Dermis microvascular lymphatic vessel endothelial cell (primary cell): ENCODE data around the gene MTCH2. TPM values are rescaled to one million over a fixed set of nuclear protein-coding genes. Genes with fewer than 3 reads are reported as not detected.
"Not testable (repeated sequence)": the region's sequence is repeated elsewhere in the genome, so short reads cannot be mapped to it uniquely, and the experiment has no call there.

ENCODE experiments used
- DNase-seq, 2 donors: peaks; one replicate each; pipeline versions ENCODE4 v3.0.0 to v3.0.0-alpha.2; 2010; ENCODE audit warnings: low read depth in 2 of 2
- total RNA-seq: library from RNA; depleted of rRNA; stranded (reverse); fragments of >200 nt; gene quantifications from 2 replicates; pipeline ENCODE4 v1.2.1, GENCODE V29; 2014

The MTCH2 gene
- total RNA-seq = 85.2 and 106 TPM in 2 replicates

DNA sequence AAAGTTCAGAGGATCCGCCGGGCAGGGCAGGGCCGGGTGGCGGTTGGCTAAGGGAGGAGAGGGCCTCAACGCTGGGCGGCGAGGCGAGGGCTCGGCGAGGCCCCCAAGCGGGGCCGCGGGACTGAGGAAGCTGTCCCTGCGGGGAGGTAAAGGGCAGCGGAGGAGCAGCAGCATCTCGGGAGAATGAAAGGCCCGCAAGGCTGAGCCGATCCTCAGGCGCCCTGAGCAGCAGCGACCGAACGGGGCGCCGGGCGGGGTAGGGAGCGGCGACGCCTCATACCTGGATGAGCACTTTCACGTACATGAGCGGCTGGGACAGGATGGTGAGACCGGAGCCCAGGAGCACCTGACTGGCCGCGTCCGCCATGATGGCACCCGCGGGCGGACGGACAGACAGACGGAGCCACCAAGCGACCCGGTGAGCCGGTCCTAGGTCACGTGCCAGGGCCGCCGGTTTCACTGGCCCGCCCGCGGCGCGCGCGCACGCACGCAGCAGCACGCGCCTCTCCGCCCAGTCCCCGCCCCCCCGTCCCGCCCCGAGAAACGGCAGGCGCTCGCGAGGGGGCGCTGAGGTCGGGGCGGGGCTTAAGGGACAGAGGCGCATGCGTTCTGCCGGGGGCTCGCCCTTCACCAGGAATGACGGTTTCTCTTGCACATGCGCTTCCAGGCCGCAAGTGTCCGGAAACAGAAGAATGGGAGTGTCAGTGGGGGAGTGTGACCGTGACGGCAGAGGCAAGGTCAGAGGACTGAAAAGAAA, at the start of gene MTCH2:
Gene MTCH2, minus strand, starts transcription at position 461 of the 757 bp plus-strand sequence. Its CDS starts 94 bp downstream, at position 367.
- DNase-seq = peak; percentile 94 to 98

DNA sequence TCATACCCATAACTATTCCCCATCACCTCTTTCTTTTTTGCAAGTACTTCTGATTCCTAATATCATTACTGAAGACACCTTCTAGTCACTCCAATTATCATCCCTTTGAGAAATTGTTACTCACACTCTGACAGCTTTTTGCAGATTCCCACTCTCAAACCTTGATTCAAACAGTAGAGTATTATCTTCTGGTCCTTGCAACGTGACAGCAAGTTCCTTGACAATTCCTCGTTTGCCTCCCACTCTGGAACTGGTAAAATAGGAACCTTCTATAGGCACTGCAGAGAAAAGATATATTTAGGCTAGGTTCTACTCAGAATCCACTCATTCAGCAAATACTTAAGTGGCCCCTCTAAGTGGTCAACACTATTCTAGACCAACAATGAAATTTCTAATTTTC, 49.6 kb upstream of the MTCH2 start:
- no peak for DNase-seq

DNA sequence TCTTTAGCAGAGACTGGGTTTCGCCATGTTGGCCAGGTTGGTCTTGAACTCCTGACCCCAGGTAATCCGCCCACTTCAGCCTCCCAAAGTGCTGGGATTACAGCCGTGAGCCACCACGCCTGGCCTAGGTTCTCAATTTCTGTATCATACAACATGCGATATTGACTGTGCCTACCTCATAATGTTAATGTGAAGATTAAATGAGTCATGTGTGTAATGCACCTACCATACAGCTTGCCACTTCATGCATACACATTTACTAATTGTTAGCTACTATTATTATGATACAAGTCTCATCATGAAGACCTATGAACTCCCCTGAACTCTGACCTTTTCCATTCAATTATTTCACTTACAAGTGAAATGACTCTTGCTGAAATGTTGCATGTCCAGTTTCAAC, 47.1 kb upstream of the MTCH2 start:
- no peak for DNase-seq

DNA sequence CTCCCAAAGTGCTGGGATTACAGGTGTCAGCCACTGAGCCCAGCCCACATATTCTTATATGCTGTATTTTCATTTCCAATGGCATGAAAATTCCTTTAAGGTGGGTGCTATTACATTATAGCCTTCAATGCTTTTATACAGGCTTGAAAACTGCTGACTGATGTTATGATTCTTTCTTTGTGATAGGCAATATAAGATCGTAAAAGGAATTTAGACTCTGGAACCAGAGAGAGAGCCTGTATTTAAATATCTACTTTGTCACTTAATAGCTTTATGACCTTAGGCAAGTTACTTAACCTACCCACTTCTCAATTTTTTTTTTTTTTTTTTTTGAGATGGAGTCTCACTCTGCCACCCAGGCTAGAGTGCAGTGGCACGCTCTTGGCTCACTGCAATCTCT, 46.6 kb upstream of the MTCH2 start:
- DNase-seq = no peak

DNA sequence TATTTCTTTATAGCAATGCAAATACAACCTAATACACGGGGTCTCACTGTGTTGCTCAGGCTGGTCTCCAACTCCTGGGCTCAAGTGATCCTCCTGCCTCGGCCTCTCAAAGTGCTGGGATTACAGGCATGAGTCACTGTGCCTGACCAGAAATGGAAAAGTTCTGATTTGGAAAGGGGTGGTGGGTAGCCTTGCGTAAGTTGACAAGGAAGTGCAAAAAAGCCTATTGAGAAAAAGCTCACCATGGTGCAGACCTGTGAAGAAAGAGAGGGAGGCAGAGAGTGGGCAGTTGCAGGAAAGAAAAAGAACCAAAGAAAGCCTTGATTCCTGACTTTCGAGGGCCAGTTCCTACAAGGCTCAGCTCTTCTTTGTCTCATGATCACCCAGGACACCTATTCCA, 45.8 kb upstream of the MTCH2 start:
- no peak for DNase-seq

DNA sequence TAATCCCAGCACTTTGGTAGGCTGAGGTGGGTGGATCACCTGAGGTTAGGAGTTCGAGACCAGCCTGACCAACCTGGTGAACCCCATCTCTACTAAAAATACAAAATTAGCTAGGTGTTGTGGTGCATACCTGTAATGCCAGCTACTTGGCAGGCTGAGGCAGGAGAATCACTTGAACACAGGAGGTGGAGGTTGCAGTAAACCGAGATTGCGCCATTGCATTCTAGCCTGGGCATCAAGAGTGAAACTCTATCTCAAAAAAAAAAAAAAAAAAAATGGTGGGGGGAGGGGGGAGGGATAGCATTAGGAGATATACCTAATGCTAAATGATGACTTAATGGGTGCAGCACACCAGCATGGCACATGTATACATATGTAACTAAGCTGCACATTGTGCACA, 44.3 kb upstream of the MTCH2 start:
- DNase-seq = not testable (repeated sequence)

DNA sequence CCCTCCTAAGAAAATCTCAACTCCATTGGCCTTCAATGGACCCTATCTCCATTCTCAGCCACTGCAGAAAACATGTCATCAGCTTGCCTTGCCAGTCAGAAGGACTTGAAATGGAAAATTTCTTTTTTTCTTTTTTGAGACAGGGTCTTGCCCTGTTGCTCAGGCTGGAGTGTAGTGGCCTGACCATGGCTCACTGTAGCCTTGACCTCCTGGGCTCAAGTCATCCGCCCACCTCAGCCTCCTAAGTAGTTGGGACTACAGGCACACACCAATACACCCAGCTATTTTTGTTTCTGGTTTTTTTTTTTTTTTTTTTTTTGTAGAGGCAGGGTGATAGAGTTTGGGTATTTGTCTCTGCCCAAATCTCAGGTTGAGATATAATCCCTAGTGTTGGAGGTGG, 43.8 kb upstream of the MTCH2 start:
- DNase-seq = no peak

DNA sequence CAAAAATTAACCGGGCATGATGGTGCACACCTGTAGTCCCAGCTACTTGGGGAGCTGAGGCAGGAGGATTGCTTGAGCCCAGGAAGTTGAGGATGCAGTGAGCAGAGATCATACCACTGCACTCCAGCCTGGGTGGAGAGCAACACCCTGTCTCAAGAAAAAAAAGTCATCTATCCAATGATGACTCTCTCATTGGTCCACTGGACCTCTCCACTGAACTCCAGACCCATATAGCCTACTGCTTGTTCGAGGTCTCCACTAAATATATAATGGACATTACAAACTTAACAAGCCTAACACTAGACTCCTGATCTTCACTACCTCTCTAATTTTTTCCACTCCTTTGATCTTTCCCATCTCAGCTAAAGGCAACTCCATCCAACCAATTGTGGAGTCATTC, 33.5 kb upstream of the MTCH2 start:
- no peak for DNase-seq

DNA sequence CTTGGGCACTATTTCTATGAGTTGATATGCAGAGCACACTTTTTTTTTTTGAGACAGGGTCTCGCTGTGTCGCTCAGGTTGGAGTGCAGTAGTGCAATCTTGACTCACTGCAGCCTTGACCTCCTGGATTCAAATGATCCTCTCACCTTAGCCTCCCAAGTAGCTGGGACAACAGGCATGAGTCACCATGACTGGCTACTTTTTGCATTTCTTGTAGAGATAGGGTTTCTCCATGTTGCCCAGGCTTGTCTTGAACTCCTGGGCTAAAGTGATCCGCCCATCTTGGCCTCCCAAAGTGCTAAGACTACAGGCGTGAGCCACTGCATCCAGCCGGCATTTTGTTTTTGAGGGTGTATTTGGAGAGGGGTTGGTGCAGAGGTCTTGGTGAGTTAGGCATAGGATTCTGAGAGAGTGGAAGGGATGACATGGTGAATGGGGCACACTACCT, 29.9 kb upstream of the MTCH2 start:
- DNase-seq = no peak

DNA sequence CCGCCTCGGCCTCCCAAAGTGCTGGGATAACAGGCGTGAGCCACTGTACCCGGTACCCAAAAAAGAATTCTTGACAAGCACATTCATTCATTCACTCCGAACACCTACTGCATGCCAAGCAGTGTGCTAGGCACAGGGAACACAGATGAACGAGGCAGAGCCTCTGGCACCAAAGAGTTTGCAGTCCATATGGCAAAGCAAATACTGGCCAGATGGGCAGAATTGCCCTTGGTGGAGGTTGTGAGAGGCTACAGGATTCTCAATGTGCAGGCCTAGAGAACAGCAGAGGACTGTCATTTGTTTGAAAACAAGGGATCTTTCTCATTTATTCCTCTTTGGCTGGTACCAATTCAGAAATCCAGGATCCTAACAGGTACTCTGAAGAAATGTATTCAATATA, 27.5 kb upstream of the MTCH2 start:
- DNase-seq = no peak

DNA sequence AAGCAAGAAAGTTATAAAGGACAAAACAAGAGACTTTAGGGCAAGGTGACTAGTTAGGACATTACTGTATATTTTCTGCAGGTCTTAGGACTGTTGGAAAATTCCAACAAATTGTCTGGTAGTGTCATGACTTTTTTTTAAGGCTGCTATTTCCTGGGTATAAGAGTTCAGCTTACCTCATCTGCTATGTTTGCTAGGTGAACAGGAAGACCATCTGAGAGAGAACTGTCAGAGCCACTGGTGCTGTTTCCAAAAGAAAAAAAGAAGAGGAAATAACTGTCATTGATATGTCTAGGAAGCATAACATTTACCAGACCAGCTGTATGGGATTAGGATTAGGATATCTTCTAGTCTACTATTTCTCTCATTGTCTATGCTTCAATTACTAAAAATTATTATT, 26.3 kb upstream of the MTCH2 start:
- DNase-seq = peak; percentile 84 to 91

DNA sequence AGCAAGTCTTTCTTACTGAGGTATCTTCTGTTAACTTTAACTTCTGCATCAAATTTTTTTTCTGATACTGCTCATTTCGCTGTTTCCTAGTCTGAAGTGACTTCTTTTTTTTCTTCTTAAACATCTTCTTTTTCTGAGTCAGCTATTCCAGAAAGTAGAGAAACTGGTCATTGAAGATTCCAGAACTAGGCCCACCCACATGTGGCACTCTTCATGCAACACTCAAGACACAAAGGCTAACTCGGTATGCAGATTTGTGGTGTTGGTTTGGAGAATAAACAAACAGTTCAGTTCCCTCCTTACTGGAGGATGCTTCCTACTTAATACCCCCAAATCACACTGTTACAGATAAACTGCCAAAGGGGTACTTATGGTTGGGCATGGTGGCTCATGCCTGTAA, 25.2 kb upstream of the MTCH2 start:
- no peak for DNase-seq

DNA sequence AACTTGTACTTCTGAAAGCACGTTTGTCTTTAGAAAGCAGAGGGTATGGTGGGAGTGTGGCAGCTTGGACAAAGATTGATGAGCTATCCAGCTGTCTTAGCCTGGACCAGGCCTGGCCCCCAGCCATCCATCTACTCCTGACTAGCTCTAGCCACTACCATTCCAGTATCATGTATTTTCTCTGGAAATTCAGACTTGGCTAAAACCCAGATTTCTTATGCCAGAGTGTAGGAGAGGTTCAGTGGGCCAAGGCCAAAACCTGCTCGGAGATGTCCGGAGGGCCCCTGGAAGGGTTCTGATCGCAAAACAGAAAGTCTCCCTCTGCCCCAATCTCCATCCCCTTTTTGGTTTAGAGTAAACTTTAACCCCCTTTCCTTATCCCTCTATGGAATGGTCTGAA, 24.8 kb upstream of the MTCH2 start:
- DNase-seq = no peak

DNA sequence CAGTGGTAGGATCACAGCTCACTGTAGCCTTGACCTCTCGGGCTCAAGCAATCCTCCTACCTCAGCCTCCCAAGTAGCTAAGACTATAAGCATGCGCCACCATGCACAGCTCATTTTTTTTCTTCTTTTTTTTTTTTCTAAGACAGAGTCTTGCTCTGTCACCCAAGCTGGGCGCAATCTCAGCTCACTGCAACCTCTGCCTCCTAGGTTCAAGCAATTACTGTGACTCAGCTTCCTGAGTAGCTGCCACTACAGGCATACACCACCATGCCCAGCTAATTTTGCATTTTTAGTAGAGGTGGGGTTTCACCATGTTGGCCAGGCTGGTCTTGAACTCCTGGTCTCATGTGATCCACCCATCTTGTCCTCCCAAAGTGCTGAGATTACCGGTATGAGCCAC, 22.6 kb upstream of the MTCH2 start:
- peak in 1 of 2 donors; percentile 25 for DNase-seq

DNA sequence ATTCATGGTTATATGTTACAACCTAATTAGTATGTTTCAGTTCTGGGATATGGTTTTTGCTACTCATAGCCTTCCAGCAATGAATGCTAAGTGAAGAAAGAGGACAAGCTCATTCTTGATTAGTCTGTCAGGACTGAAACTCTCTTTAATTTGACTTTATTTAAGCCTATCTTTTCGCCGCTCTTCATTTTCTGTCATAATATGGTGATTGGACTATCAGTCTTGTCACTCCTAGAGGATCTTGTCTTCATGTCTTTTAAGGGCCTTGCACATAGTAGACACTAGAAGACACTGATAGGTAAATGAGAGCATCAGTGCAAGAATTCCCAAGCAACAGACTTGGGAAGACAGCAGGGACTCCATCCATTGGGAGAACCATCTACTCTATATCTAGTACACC, 18.9 kb upstream of the MTCH2 start:
- DNase-seq = no peak

DNA sequence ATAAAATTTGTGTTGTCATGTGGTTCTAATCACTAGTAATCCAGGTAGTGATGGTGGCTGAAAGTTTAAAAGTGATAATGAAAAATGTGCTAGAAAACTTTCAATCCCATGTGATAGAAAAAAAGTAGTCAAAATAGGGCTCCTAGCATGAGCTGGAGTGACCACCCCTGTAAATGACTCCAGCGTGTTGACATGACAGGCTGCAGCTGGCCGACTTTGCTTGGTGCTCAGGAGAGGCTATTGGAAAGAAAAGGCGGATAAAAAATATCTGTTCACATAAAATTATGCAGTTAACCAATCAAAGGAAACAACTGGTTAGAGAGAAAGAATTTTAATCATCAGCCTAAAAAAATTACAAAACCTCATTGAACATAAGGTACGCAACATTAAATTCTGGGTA, 16.9 kb upstream of the MTCH2 start:
- no peak for DNase-seq

DNA sequence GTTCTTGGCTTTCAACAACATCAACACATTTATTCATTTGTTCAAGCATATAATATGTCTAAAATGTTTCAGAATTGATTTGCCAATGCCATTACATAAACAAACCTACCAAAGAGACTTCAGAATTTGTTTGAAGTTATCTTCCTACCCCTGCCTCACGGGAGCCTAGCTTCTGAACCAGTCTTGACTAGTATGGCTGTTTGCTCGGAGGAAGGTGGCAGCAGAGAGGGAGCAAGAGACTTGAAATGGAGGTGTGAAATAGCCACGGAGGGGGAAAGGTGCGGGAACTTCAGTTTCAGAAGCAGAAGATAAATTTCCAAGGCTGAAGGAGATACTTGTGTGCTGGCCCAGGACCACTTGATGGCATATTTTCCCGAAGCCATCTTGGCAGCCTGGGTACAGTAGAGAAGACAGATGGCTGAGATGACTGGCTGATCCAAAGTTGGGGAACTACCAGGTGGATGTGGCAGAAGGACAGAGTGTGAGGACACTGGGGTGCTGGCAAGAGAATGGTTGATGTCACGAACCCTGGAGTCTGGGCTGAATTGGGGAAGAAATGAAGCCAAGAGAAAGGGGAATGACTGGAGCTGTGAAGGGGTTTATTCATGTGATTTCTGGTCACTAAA, 14.0 kb upstream of the MTCH2 start:
- DNase-seq = no peak

DNA sequence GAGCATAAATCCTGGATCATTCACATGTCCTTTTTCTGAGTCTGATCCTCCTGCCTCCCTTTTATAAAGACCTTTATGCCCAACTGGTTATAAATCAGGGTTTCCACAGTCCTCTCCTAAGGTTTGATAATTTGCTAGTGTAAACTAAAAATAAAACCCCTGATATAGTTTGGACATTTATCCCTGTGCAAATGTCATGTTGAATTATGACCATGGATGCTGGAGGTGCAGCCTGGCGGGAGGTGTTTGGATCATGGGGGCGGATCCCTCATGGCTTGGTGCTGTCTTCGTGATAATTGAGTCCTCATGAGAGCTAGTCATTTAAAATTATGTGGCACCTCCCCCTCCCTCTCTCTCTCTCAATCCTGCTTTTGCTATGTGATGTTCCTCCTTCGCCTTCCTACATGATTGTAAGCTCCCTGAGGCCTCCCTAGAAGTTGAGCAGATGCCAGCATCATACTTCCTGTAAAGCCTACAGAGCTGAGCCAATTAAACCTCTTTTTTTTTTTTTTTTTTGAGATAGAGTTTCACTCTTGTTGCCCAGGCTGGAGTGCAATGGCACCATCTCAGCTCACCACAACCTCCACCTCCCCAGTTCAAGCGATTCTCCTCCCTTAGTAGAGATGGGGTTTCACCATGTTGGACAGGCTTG, 9.6 kb upstream of the MTCH2 start:
- DNase-seq = no peak

DNA sequence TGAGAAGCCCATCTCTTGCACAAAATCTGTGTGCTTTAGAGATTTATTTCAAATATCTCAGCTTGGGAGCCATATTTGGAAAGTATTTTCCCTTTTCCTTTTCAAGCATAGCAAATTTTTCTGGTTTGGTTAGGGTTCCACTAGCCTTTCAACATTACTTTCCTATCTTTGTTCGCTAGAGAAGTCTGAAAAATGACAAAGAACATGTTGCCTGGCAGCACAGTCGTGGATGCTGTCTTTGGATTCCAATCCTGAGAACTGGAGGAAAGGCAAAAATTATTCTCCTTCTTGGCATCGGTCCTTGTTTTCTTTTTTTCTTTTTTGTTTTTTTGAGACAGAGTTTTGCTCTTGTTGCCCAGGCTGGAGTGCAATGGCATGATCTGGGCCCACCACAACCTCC, 6.9 kb upstream of the MTCH2 start:
- no peak for DNase-seq

DNA sequence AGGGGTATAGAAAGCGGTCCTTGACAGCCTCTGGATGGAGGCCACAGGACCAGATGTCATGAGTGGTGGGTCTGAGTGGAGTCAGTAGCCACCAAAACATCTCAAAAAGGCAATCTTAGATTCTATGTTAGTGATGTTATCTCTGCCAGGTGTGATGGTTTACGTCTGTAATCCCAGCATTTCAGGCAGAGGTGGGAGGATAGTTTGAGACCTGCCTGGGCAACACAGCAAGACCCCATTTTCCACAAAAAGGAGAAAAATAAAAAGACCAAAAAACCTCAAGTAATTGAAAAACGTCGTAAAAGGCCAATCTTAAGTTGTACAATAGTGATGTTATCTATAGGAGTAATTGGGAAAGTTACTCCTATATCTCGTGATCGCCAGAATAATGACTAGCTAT, 3.7 kb upstream of the MTCH2 start:
- DNase-seq = no peak

DNA sequence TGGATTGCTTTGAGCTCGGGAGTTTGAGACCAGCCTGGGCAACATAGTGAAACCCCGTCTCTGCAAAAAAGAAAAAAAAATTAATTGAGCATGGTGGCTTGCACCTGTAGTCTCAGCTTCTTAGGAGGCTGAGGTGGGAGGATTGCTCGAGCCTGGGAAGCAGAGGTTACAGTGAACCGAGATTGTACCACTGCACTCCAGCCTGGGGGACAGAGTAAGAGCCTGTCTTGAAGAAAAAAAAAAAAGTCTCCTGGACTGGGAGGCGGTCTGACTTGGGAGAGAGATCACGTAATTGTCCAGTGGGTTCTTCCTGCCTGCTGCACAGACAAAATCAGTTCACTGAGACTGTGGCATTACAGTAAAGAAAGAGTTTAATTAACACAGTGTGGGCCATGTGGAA, 3.1 kb upstream of the MTCH2 start:
- no peak for DNase-seq

DNA sequence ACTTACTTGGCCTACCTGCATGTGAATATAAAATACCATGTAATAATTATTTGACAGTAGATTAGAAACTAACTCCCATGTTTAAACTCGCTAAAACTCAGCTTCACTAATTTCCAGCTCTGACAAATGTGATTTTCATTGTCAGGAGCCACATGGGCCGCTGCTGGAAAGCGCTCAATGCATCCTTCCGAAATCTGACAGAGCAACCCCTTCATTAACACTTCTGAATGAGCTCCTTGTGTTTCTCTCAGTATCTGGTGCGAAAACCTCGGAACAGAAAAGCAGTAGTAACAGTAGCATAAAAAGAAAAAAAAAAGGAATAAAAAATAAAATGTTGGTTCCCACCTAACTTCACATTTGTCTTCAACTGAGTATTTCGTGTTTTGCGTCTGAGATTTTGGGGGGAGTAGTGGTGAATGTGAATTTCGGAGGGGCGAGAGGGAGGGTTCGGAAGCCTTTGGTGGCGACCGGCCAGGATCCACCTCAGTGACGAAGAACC, 710 bp downstream of the MTCH2 start:
- DNase-seq = peak in 1 of 2 donors; percentile 3

DNA sequence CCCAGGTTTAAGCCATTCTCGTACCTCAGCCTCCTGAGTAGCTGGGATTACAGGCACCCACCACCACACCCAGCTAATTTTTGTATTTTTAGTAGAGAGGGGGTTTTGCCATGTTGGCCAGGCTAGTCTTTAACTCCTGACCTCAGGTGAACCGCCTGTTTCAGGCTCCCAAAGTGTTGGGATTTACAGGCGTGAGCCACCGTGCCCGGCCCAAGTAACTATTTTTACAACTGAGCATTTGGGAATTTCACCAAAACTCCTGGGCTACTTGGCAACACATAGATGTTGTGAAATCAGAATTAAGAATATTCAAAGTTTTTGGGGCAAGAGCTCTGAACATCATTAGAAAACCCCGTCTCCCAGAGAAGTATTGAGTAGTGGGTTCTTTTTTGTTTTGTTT, 1.9 kb downstream of the MTCH2 start:
- not testable (repeated sequence) for DNase-seq
